DND-41 (cell line): ENCODE results near the gene TCF4.

Experiments used
- ATAC-seq: fragments of 200-7000 bp; cut with Tn5 transposase; 3 replicates; pipeline ENCODE4 v1.9.1; 2021; ENCODE audit warnings: low read depth; ENCODE audit not compliant: insufficient read depth
- DNase-seq: peaks from one replicate; pipeline ENCODE4 v3.0.0-alpha.2; 2020
- H2AFZ ChIP-seq: 2 replicates; pipeline ENCODE4 v1.6.0; 2012; ENCODE audit warnings: low read depth, low read length
- H3K27ac ChIP-seq: 2 replicates; pipeline ENCODE4 v1.5.1; 2012; ENCODE audit warnings: low read length, inconsistent platforms
- H3K27me3 ChIP-seq: fragments of 200-600 bp; sonication (generic); 2 replicates; pipeline ENCODE4 v1.6.0; 2012; ENCODE audit warnings: low read length, mild to moderate bottlenecking, inconsistent platforms; ENCODE audit not compliant: insufficient read depth, poor library complexity
- H3K36me3 ChIP-seq: 2 replicates; pipeline ENCODE4 v1.5.1; 2012; ENCODE audit warnings: low read length, inconsistent platforms; ENCODE audit not compliant: insufficient read depth
- H3K4me1 ChIP-seq: 2 replicates; pipeline ENCODE4 v1.5.1; 2012; ENCODE audit warnings: mild to moderate bottlenecking, low read length; ENCODE audit not compliant: insufficient read depth
- H3K4me2 ChIP-seq: 2 replicates; pipeline ENCODE4 v1.6.0; 2012; ENCODE audit warnings: mild to moderate bottlenecking, moderate library complexity, low read length, inconsistent platforms; ENCODE audit not compliant: insufficient read depth
- H3K4me3 ChIP-seq, 2 experiments: fragments of 200-600 bp in 1 of 2; shearing (Covaris generic) in 1 of 2; 2 replicates each; pipeline ENCODE4 v1.5.1; 2012 to 2016; ENCODE audit warnings: inconsistent platforms in 2 of 2, low read length in 2 of 2, mild to moderate bottlenecking in 2 of 2, low read depth in 1 of 2, moderate library complexity in 1 of 2
- H3K79me2 ChIP-seq: 2 replicates; pipeline ENCODE4 v1.6.0; 2012; ENCODE audit warnings: low read length, inconsistent platforms; ENCODE audit not compliant: insufficient read depth
- H3K9ac ChIP-seq: 2 replicates; pipeline ENCODE4 v1.6.0; 2012; ENCODE audit warnings: low read depth, mild to moderate bottlenecking, inconsistent platforms, low read length, moderate library complexity
- H3K9me3 ChIP-seq: 2 replicates; pipeline ENCODE4 v1.5.1; 2012; ENCODE audit warnings: low read length, moderate library complexity, mild to moderate bottlenecking, inconsistent platforms; ENCODE audit not compliant: insufficient read depth, severe bottlenecking
- H4K20me1 ChIP-seq: 2 replicates; pipeline ENCODE4 v1.6.0; 2012; ENCODE audit warnings: low read length; ENCODE audit not compliant: insufficient read depth
- EZH2 ChIP-seq: IDR thresholded peaks from 3 replicates; pipeline ENCODE4 v1.6.1; 2012; ENCODE audit warnings: borderline replicate concordance, low read depth, mild to moderate bottlenecking, moderate library complexity, low read length, inconsistent platforms; ENCODE audit not compliant: severe bottlenecking
- TF ChIP-seq, protein P1 (sequence below): IDR thresholded peaks from 2 replicates; pipeline ENCODE4 v1.5.1; 2012; ENCODE audit warnings: borderline replicate concordance, low read length, moderate library complexity, mild to moderate bottlenecking; ENCODE audit not compliant: poor library complexity, severe bottlenecking; ENCODE audit errors: extremely low read depth

TCF4 gene

DNA sequence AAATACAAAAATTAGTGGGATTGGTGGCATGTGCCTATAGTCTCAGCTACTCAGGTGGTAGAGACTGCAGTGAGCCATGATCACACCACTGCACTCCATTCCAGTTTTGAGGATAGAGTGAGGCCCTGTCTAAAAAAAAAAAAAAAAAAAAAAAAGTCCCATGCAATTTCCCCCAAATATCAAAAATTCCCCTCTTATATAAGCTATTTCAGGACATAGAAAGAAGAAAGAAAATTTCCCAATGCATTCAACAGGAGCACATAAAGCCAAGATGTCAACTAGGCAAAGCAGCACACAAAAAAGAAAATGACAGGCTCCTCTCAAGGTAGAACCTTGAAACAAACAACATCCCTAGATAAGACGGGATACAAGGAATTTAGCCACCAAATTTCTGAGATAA, 213.3 kb downstream of the TCF4 start:
- Histone ChIP-seq H3K4me3 (no peak overlapping the region), H2AFZ (no peak overlapping the region), H4K20me1 (no peaks in the 10 kb centered on the region), H3K27ac (no peak overlapping the region), H3K79me2 (no peaks in the 10 kb centered on the region), H3K9ac (no peak overlapping the region), H3K36me3 (no peaks in the 10 kb centered on the region), H3K4me1 (no peaks in the 10 kb centered on the region), H3K4me2 (no peak overlapping the region), H3K27me3 (no peaks in the 10 kb centered on the region), H3K9me3 (no peaks in the 10 kb centered on the region)
- DNase-seq (no peak), ATAC-seq (no peak)
- TF ChIP-seq, protein P1, sequence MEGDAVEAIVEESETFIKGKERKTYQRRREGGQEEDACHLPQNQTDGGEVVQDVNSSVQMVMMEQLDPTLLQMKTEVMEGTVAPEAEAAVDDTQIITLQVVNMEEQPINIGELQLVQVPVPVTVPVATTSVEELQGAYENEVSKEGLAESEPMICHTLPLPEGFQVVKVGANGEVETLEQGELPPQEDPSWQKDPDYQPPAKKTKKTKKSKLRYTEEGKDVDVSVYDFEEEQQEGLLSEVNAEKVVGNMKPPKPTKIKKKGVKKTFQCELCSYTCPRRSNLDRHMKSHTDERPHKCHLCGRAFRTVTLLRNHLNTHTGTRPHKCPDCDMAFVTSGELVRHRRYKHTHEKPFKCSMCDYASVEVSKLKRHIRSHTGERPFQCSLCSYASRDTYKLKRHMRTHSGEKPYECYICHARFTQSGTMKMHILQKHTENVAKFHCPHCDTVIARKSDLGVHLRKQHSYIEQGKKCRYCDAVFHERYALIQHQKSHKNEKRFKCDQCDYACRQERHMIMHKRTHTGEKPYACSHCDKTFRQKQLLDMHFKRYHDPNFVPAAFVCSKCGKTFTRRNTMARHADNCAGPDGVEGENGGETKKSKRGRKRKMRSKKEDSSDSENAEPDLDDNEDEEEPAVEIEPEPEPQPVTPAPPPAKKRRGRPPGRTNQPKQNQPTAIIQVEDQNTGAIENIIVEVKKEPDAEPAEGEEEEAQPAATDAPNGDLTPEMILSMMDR: no peak
- TF ChIP-seq EZH2: no peak

DNA sequence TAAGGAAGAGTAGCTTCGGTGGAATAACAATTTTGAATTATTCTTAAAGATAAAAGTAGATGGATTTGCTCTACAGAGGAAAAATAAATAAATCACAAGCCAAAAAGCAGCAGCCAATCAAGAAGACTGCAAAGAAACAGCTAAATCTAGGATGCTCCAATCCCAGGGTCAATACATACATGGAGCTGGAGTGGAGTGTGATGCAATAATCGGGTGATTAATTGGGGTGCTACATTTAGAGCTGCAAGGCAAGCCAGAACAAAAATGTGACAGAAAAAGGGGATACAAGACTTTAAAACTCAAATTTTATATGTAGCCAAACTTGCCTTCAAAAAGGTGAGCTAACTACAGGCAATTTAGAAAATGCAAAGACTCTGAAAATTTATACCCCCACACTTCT, 215.8 kb downstream of the TCF4 start:
- H3K4me2 ChIP-seq: no peak overlapping the region
- no peaks in the 10 kb centered on the region for H3K36me3 ChIP-seq
- H3K27ac ChIP-seq: no peak overlapping the region
- H4K20me1 ChIP-seq: no peaks in the 10 kb centered on the region
- ATAC-seq (no peak), DNase-seq (no peak)
- no peaks in the 10 kb centered on the region for H3K27me3 ChIP-seq
- H3K9me3 ChIP-seq: no peaks in the 10 kb centered on the region
- no peaks in the 10 kb centered on the region for H3K79me2 ChIP-seq
- H2AFZ ChIP-seq: no peak overlapping the region
- H3K4me3 ChIP-seq: no peak overlapping the region
- no peaks in the 10 kb centered on the region for H3K4me1 ChIP-seq
- TF ChIP-seq, protein P1: no peak
- no peak for TF ChIP-seq EZH2
- H3K9ac ChIP-seq: no peak overlapping the region

DNA sequence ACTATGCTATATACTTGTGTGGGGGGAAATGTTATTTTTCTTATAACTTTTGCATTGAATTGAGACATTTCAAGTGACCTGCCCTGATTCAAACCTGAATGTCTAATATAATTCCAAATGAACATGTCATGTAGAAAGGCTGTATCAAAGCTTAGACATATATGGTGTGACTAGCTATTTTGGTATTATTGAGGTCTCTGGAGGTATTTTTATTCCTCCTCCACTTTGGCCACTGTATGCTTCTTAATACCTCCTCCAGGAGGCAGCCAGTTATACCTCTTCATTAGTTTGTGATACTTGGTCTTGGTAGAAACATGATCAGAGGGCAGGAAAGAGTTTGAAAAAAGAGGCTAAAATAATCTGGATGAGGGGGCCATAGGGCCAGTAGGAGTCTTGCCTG, 217.1 kb downstream of the TCF4 start:
- Histone ChIP-seq H3K27ac (no peak overlapping the region), H3K36me3 (no peaks in the 10 kb centered on the region), H2AFZ (no peak overlapping the region), H3K79me2 (no peaks in the 10 kb centered on the region), H3K27me3 (no peaks in the 10 kb centered on the region), H3K9me3 (no peaks in the 10 kb centered on the region), H4K20me1 (no peaks in the 10 kb centered on the region), H3K4me2 (no peak overlapping the region), H3K9ac (no peak overlapping the region), H3K4me3 (no peak overlapping the region), H3K4me1 (no peaks in the 10 kb centered on the region)
- TF ChIP-seq, protein P1: no peak
- no peak for TF ChIP-seq EZH2
- DNase-seq: no peak
- ATAC-seq: no peak

DNA sequence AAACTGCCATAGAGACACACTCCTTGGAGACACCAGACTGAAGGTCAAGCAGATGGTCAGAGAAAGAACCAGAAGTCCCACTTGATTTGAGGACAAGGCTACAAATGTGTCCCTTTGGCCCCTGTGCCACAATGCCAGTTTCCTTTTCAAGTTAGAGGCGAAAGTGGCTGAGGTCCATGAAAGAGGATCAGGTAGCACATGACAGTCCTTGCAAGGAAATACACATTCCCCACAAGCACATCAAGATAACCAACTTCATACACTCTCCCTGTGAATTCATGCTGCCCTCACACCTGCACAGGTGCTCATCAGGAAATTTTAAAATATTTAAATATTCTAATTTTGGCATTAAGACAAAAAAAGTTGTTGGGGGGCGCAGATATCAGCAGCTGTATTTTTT, 218.6 kb downstream of the TCF4 start:
- ATAC-seq: no peak

More for the DNA sequence above, 218.6 kb downstream of the TCF4 start:
- H3K36me3 ChIP-seq: no peaks in the 10 kb centered on the region
- H3K4me3 ChIP-seq: no peak overlapping the region
- H2AFZ ChIP-seq: no peak overlapping the region
- TF ChIP-seq, protein P1: no peak
- no peak for TF ChIP-seq EZH2
- no peaks in the 10 kb centered on the region for H3K79me2 ChIP-seq
- no peak overlapping the region for H3K27ac ChIP-seq
- H3K4me1 ChIP-seq: no peaks in the 10 kb centered on the region
- no peak for DNase-seq
- H3K27me3 ChIP-seq: no peaks in the 10 kb centered on the region
- H3K4me2 ChIP-seq: no peak overlapping the region
- no peak overlapping the region for H3K9ac ChIP-seq
- no peaks in the 10 kb centered on the region for H4K20me1 ChIP-seq
- no peaks in the 10 kb centered on the region for H3K9me3 ChIP-seq
